ENCODE results near the gene ACSF3. TPM values are rescaled to one million over a fixed set of nuclear protein-coding genes. Genes with fewer than 3 reads are reported as not detected.
A peak's percentile ranks its signal among the peaks of the same experiment; 100 is the strongest.
"Not testable (repeated sequence)": the region's sequence is repeated elsewhere in the genome, so short reads cannot be mapped to it uniquely, and the experiment has no call there.

ACSF3 gene
- total and polyA plus RNA-seq, 2 experiments from 2014 or later, result 27.6 to 32.2 TPM

DNA sequence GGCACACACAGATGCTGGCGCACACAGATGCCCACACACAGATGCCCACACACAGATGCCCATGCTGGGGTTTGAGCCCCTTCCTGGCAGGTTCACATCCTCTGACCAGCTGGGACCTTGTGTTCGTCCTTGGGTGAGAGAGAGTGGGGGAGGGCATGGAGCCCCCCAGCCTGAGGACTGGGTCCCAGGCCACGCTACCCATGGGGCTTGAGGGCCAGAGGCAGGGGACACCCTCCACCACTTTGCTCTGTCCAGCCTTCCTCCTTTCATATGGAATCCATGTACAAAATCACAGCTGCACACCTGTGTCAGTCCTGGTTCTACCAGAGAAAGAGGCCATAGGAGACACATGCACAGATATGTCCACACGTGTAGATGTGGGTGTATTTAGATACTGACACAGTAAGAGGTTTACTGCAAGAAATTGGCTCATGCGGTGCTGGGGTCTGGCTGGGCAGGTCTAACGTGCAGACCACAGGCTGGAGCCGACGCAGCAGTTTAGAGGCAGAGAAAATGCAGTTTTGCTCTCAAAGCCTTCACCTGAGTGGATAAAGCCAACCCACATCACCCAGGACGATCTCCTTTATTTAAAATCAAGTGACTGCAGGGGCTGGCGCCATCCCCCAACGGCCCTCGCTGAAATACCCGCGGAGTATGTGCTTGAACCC lies 95.8 kb downstream of the ACSF3 start:
- peaks cover 28% of the 10 kb centered on the region for H3K27me3 ChIP-seq
- no peaks in the 10 kb centered on the region for H3K9me3 ChIP-seq (ENCODE audit: low read depth)
- TF ChIP-seq, protein P1, sequence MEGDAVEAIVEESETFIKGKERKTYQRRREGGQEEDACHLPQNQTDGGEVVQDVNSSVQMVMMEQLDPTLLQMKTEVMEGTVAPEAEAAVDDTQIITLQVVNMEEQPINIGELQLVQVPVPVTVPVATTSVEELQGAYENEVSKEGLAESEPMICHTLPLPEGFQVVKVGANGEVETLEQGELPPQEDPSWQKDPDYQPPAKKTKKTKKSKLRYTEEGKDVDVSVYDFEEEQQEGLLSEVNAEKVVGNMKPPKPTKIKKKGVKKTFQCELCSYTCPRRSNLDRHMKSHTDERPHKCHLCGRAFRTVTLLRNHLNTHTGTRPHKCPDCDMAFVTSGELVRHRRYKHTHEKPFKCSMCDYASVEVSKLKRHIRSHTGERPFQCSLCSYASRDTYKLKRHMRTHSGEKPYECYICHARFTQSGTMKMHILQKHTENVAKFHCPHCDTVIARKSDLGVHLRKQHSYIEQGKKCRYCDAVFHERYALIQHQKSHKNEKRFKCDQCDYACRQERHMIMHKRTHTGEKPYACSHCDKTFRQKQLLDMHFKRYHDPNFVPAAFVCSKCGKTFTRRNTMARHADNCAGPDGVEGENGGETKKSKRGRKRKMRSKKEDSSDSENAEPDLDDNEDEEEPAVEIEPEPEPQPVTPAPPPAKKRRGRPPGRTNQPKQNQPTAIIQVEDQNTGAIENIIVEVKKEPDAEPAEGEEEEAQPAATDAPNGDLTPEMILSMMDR (IDR thresholded peaks at IDR 0.05; ENCODE audit: low read depth, low read length), result no peak
- H3K4me3 ChIP-seq, result no peak overlapping the region
- no peak overlapping the region for H3K27ac ChIP-seq
- no peaks in the 10 kb centered on the region for H3K36me3 ChIP-seq
- DNase-seq (ENCODE audit: low read depth in 1 of 2, low spot score in 1 of 2), result no peak
- H3K4me1 ChIP-seq (ENCODE audit: low read depth), result no peaks in the 10 kb centered on the region

DNA sequence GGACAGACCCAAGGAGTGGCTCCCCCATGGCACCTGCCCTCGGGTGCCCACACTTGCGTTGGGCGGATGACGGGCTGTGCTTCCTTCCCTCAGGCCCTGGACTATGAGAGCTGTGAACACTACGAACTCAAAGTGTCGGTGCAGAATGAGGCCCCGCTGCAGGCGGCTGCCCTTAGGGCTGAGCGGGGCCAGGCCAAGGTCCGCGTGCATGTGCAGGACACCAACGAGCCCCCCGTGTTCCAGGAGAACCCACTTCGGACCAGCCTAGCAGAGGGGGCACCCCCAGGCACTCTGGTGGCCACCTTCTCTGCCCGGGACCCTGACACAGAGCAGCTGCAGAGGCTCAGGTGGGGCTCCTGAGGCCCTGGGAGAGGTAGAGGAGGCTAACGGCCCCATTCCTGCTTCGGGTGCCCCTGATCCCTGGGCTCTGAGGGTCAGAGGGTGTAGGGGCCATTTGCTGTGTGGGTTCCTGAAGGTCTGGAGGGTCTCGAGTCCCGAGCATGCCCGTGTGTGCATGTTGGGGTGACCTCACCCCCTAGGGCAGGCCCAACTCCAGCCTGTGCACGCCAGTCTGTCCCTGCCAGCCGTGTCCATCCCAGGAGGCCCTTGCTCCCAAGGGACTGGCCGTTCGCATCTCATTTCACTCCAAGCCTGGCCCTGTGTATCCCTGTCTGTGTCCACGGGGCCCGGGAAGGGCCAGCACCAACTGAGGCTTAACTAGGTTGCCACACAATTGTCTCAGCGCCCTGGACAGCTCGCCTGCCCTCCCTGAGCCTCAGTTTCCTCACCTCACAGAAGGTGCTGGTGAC lies 96.7 kb downstream of the ACSF3 start:
- no peaks in the 10 kb centered on the region for H3K4me1 ChIP-seq (ENCODE audit: low read depth)
- peaks cover 28% of the 10 kb centered on the region for H3K27me3 ChIP-seq
- TF ChIP-seq, protein P1 (IDR thresholded peaks at IDR 0.05; ENCODE audit: low read depth, low read length), result no peak
- no peak for DNase-seq (ENCODE audit: low read depth in 1 of 2, low spot score in 1 of 2)
- H3K9me3 ChIP-seq (ENCODE audit: low read depth), result no peaks in the 10 kb centered on the region
- H3K36me3 ChIP-seq, result no peaks in the 10 kb centered on the region
- no peak overlapping the region for H3K27ac ChIP-seq
- no peak overlapping the region for H3K4me3 ChIP-seq

DNA sequence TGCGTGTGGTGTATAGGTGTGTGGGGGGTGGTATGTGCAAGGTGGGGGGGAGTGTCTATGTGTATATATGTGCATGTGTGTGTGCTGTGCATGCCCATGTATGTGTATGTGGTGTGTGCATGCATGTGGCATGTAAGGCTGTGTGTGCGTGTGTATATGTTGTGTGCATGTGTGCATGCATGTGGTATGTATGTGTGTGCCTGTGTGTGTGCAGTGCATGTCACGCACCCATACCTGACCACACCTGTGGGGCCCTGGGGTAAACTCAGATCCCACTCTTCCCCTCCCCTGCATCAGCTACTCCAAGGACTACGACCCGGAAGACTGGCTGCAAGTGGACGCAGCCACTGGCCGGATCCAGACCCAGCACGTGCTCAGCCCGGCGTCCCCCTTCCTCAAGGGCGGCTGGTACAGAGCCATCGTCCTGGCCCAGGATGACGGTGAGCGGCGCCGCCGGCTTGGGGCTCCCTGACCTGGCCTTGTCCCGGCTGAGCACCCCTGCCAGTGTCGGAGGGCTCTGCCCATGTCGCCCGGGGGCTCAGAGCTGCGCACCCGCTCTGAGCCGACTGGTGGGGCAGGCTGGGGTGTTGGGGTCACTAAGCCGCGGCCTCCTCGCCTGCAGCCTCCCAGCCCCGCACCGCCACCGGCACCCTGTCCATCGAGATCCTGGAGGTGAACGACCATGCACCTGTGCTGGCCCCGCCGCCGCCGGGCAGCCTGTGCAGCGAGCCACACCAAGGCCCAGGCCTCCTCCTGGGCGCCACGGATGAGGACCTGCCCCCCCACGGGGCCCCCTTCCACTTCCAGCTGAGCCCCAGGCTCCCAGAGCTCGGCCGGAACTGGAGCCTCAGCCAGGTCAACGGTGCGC lies 97.6 kb downstream of the ACSF3 start:
- Histone ChIP-seq H3K9me3 (ENCODE audit: low read depth) (no peaks in the 10 kb centered on the region), H3K36me3 (no peaks in the 10 kb centered on the region), H3K27ac (no peak overlapping the region), H3K4me1 (ENCODE audit: low read depth) (no peaks in the 10 kb centered on the region), H3K4me3 (peak overlapping the region; percentile 43), H3K27me3 (peaks cover 28% of the 10 kb centered on the region)
- TF ChIP-seq, protein P1 (IDR thresholded peaks at IDR 0.05; ENCODE audit: low read depth, low read length), result no peak
- no peak for DNase-seq (ENCODE audit: low read depth in 1 of 2, low spot score in 1 of 2)

DNA sequence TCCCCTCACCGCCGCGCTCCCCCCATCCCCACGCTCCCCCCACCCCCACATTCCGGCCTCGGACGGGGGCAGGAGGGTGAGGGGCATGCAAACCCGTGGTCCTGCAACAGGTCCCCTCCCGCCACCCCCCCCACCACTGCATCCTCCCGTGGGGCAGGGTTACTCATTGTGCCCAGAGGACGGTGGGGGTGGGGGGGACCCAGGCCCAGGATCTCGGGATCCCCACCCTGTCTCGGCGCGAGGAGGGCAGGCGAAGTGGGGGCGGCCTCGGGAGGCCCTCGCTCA lies 98.2 kb downstream of the ACSF3 start:
- no peaks in the 10 kb centered on the region for H3K36me3 ChIP-seq
- peak overlapping the region; percentile 43 for H3K4me3 ChIP-seq

DNA sequence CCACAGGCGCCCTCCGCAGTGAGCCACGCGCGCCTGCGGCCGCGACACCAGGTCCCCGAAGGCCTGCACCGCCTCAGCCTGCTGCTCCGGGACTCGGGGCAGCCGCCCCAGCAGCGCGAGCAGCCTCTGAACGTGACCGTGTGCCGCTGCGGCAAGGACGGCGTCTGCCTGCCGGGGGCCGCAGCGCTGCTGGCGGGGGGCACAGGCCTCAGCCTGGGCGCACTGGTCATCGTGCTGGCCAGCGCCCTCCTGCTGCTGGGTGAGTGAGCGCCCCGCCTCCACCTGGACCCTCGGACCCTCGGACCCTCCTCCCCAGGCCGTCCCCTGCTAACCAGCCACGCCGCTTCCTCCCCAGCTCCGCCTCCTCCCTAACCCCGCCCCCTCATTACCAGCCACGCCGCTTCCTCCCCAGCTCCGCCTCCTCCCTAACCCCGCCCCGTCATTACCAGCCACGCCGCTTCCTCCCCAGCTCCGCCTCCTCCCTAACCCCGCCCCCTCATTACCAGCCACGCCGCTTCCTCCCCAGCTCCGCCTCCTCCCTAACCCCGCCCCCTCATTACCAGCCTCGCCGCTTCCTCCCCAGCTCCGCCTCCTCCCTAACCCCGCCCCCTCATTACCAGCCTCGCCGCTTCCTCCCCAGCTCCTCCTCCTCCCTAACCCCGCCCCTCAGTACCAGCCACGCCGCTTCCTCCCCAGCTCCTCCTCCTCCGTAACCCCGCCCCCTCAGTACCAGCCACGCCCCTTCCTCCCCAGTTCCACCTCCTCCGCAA lies 98.7 kb downstream of the ACSF3 start:
- H3K4me1 ChIP-seq (ENCODE audit: low read depth); H3K36me3 ChIP-seq; H3K9me3 ChIP-seq (ENCODE audit: low read depth); H3K27ac ChIP-seq: not testable (repeated sequence)
- peak; percentile 86 to 98 for DNase-seq (ENCODE audit: low read depth in 1 of 2, low spot score in 1 of 2)
- Histone ChIP-seq H3K27me3 (peaks cover 28% of the 10 kb centered on the region), H3K4me3 (peak overlapping the region; percentile 43)

More for the DNA sequence above, 98.2 kb downstream of the ACSF3 start:
- no peak for DNase-seq (ENCODE audit: low read depth in 1 of 2, low spot score in 1 of 2)
- Histone ChIP-seq H3K27ac (no peak overlapping the region), H3K27me3 (peaks cover 28% of the 10 kb centered on the region), H3K9me3 (ENCODE audit: low read depth) (no peaks in the 10 kb centered on the region), H3K4me1 (ENCODE audit: low read depth) (no peaks in the 10 kb centered on the region)
- TF ChIP-seq, protein P1 (IDR thresholded peaks at IDR 0.05; ENCODE audit: low read depth, low read length), result no peak
